GM21717 (cell line): Measurements from ENCODE around the gene ABLIM1.

Source experiments
- ATAC-seq: cut with Tn5 transposase; IDR thresholded peaks from one replicate; pipeline ENCODE4 v1.9.1; 2021; ENCODE audit warnings: mild to moderate bottlenecking, moderate library complexity; ENCODE audit not compliant: unreplicated experiment

ABLIM1 gene

DNA sequence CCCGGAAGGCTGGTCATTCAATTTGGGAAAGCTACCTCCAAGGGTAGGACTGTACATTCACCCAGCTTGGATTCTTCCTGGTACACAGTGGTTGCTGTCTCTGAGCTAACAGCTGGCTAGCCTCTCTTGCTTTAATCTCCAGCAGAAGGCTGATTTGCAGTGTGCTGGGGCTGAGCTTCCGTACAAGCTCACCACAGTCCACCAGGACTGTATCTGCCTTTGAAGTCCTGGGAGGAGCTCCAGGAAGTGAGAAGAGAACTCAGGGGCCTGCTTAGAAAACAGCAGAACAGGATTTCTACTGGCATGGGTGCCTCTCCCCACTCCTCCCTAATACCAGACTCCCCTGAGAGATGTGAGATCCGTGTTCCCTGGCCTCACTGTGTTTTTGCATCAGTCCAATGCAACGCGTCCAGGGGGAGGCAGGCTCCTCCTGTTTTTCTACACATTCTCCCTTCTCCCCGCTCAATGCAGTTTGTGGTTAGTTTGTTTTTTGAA is 260.4 kb downstream of the ABLIM1 start:
- ATAC-seq = no peak

DNA sequence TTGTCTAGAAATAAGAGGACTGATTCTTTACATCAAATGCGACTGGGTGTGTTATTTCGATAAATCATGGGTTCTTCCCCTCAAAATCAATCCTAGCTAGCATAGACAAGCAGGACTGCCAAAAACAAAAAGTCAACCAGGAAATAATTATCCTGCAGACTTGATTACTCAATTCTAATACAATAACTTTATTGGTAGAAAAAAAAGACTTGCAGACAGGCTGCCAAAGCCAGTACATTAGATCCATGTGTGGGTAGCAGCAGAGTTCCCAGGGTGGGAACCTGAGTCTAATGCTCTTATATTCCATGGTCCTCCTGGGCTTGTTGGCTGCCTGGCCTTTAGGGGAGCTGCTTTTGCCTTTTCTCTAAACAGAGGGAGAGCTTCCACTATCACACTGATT is 261.6 kb downstream of the ABLIM1 start:
- no peak for ATAC-seq

DNA sequence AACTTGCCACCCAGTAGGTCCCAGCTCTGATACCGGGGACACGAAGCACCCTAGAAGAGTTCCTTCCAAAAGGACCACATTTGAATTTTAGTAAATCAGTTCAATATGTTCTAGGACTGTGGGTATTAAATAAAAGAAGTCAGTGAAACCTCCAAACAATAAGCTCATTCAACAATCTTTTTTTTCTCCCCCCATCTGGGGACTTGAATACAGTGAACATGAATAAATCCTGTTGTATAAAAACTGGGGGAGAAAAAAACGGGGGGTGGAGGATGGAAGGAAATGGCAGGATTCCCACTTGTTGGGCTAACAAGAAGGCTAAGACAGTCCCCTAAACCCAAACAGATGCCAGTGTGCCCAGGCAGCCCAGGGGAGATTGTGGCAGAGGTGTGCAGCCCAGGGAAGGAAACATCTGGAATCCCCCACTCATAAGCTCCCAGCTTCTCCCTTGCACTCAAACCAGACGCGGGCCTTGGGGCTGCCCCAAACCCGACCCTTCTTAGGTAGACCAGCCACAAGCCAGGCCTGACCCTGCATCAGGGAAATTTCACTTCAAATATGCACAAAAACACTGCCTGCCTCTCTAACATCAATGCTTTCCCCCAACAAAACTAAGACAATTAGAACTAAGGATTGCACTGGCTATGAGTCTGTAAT is 262.6 kb downstream of the ABLIM1 start:
- no peak for ATAC-seq

DNA sequence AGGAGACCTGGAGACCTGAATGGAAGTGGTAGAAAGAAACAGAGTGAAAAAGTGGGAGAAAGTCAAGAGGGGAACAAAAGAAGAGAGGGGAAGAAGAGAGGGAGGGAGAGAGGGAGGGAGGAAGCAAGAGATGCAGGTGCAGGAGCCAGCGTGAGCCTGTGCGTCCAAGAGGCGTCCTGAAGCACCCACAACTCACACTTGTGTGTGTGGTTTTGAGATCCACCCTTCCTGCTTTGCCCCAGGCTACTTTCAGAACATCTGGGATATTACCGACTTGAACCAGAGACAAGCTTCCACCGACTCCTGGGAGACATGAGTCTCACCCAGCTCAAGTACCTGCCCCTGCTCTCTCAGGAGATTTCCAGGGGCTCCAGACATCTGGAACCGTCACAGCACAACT is 263.5 kb downstream of the ABLIM1 start:
- no peak for ATAC-seq

DNA sequence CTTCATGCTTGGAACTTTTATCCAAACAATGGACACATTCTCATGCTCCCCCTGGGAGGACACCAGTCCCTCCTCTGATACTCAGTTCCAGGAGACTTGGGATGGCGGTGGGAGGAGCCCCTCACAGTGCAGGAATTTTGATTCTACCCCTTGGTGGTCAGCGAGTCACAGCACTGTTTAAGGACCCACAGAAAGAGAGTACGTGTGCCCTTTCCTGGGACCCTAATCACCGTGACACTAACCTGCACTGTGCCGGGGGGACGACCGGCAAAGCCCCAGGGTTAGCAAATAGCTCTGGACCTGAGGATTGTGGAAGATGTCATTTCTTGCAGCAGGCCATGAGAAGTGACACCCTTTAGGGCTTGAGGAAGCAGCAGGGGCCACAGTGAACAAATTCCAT is 264.2 kb downstream of the ABLIM1 start:
- no peak for ATAC-seq

DNA sequence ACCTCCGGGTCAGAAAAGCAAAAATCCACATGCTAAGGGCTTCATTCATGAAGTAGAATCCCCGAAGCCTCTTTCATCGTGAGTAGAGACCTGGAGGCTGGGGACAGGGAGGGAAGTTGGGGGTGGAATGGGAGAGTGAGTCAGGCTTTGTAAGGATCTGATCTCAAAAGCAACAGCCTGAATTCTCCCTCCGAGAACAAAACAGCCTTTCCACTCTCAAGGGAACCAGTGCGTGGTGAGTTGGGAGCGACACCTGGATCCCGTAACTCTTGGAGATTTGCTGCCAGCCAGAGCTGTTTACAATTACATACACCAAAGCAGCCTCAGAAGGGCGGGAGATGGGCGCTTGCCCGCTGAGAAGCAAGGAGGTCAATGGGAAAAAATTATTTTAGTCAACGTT is 264.6 kb downstream of the ABLIM1 start:
- no peak for ATAC-seq

DNA sequence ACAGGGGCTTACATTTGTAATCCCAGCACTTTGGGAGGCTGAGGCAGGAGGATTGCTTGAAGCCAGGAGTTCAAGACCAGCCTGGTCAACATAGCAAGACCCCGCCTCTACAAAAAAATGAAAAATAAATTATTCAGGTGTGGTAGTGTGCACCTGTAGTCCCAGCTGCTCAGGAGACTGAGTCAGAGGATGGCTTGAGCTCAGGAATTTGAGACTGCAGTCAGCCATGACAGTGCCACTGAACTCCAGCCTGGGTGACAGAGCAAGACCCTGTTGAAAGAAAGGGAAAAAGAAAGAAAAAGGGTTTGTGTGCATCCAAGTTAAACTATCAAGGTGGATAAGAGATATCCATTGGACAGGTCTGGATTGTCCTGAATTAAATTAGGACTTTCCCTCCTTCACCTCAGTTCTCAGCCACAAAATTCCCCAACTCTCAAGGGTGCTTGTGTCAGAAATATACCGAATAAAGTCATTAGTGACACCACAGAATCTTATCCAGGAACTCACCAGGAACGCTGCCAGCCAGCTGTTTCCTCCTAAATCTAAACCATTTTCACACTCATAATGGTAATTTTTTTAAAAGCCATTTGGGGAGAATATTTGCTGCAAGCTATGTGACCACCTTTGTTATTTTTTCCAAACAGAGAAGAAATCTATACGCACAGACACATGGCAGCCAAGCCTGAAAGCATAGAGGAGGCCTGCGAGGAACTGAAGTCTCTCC is 265.8 kb downstream of the ABLIM1 start:
- ATAC-seq = no peak

DNA sequence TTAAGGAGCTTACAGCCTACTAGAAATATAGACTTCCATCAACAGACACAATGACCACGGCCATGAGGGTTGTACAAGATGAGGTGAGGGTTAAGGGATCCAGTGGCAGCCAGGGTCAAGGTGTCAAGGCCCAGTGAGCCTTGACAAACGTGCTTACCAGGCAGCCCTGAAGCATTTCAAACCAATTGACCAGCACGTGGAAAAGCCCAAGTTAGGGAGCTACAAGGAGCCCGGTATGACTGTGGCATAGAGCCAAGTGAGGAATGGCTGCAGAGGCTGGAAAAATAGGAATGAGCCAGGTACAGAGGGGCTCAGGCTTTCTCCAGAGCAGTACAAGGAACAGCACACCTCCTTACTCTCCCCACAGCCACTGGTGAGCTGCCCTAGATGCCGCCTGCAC is 266.5 kb downstream of the ABLIM1 start:
- ATAC-seq = no peak

DNA sequence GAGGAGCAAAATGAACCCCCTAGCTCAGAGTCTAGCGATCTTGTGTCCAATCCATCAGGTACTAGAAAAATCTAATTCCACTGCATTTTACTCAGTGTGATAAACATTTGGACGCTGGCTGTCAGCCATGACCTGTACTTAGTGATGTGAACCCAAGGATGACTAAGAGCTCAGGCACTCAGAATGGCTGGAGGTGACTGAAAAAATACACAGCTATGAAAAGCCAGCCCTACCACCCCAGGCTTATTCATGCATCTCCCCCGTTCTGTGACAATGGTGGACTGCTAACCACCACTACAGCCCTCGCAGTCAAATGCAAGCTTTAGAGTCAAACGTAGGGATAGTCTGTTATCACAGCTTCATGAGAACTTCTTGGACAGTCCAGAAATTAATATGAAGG is 268.6 kb downstream of the ABLIM1 start:
- no peak for ATAC-seq

DNA sequence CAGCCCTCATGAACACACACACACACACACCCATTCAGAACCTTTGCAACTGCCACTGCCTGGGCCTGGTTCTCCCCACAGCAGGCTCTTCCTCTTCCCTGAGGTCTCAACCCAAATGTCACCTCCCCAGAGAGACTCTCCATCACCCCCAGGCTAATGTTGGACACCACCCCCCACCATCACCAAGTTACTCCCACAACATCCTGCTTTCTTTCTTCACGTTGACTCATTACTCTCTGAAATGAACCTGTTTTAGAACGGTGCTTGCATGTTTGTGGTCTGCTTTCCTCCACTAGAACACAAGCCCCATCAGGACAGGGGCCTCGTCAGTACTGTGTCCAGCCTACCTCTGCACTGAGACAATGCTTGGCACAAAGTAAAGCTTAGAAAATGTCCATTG is 269.8 kb downstream of the ABLIM1 start:
- peak; percentile 85 for ATAC-seq

DNA sequence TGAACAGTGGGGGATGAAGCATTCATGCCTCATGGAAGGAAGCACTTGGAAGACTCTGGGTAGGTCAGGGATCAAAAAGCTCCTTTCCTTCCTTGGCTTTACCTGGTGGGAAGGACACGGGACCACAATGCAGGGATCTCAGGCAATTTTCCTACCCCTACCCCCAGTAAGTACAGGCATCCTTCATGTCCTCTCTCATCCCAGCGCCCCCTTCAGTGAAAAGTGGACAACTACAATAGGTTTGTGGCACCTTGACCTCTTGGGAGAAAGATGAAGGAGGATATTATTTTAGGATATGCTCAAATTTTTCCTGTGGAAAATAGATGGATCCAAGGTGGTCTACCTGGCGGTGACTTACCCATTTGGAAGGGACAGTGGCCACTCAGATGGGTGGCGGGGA is 270.3 kb downstream of the ABLIM1 start:
- ATAC-seq = no peak

DNA sequence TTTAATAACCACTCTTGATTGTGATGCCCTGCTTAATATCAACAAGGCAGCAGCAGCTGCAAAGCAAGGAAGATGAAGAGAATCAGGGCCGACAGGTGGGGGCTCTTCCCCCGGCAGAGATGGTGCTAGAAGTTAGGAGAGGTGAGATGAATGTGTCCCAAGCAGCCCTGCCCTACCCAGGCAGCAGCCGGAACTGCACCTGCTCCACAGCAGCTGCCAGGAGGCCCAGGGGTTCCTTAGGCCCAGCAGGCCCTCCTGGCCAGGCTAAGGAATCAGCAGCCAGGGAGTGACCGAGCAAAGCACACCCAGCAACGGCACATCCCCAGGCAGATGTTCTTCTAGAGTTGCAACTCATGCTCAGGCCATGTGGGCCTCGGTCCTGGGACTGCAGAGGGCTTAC is 271.6 kb downstream of the ABLIM1 start:
- no peak for ATAC-seq

DNA sequence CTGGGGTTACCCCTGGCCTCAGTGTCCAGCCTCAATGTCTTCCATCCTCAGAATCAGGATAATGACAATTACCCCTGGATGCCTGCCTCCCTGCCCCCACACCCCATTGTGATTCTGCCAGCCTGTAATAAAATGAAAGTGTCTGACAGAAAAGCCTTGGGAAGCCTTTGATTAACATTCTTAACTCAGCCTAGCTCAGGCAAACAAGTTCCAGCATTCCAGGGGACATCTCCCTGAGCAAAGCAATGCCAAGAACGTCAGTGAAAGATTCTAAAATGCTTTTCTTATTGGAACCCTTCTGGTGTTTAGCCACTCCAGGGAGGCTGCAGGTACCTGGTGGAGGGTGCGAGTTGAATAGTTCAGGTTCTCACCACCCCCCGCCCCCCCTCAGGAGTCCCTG is 272.5 kb downstream of the ABLIM1 start:
- ATAC-seq = no peak

DNA sequence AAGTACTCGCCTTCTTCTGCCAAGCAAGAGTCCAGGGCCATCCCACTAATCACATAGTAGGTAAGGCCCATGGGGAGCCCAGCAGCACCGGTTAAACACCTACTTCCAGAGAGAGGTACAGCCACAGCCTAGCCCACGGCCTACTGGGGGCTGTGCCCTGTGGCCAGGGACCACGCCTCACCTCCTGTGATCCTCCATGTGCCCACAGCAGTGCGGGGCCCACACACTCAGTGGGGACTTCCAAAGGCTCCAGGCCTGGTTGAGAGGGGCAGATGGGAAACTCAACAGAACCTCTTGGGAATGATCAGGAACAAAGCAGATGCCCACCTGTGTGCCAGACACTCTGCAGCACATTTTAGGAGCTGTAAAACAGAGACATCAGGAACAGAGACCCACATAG is 273.5 kb downstream of the ABLIM1 start:
- no peak for ATAC-seq

DNA sequence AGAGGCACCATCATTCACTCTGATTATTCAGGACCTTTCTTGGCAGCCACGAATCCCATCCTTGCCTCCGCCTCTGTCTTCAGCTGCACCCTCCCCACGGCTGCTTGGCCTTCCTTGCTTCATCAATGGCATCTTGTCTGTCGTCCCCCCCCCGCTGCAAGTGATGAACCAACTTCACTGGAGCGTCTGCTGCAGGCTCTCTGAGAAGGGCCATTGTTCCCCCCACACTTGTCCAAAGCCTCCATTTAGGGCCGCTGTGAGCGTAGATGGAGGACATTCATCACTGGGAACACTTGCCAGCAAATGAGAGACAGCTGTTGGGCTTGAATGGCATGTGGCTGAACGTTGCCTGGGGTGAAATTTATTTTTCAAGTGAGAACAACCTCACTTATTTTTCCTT is 273.9 kb downstream of the ABLIM1 start:
- ATAC-seq = no peak
